ENCODE results near the gene TANGO2. TPM values are rescaled to one million over a fixed set of nuclear protein-coding genes. Genes with fewer than 3 reads are reported as not detected.

TANGO2 gene
- total RNA-seq, 1 donor from 2014 or later, result 19.9 TPM

DNA sequence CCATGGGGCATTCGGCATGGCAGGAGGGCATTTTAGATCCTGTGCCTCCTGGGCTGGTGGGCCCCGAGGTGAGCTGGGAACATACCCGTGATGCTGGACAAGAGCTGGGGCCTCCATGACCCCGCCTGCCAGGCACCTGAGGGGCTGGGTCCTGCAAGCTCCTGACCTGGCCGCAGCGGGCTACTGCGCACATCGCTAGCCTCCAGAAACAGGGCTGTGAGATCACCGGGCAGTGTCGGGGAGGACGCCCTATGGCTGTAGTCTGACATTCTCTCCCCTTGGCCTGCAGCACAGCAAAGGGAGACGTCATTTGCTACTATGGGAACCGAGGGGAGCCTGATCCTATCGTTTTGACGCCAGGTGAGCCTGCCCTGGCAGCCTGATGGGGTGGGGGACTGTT, 34.7 kb downstream of the TANGO2 start:
- Mint-ChIP-seq H3K27ac (no peak overlapping the region), H3K27me3 (no peaks in the 10 kb centered on the region), H3K4me3 (ENCODE audit: low read depth) (no peak overlapping the region), H3K9me3 (ENCODE audit: low read depth) (no peaks in the 10 kb centered on the region), H3K36me3 (ENCODE audit: insufficient read depth) (peaks cover 5% of the 10 kb centered on the region), H3K4me1 (ENCODE audit: low read depth) (no peaks in the 10 kb centered on the region)
- DNase-seq (ENCODE audit: low spot score, unreplicated experiment), result no peak
- no peak for TF ChIP-seq CTCF (IDR thresholded peaks at IDR 0.05; ENCODE audit: unreplicated experiment)

DNA sequence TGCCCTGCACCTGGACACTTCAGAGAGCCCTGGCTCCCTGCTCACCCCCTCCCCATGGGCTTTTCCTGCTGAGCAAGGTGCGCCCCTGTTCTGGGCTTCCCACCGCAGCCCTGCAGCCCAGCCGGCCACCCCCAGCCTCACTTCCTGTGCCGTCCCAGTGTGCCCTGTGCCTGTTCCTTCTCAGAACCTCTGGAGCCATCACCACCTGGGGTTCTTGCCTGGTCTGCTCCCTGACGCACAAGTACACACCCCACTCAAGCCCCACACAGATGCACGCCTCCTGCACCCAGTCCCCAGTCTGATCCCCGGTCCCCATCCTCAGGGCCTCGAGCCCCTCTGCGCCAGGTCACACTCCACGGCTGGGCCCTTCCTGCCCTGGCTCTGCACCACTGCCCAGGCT, 35.3 kb downstream of the TANGO2 start:
- Mint-ChIP-seq H3K4me1 (ENCODE audit: low read depth) (no peaks in the 10 kb centered on the region), H3K4me3 (ENCODE audit: low read depth) (no peak overlapping the region), H3K27me3 (no peaks in the 10 kb centered on the region), H3K9me3 (ENCODE audit: low read depth) (no peaks in the 10 kb centered on the region), H3K36me3 (ENCODE audit: insufficient read depth) (peaks cover 5% of the 10 kb centered on the region), H3K27ac (no peak overlapping the region)
- TF ChIP-seq CTCF (IDR thresholded peaks at IDR 0.05; ENCODE audit: unreplicated experiment), result no peak
- DNase-seq (ENCODE audit: low spot score, unreplicated experiment), result no peak

- H3K27ac Mint-ChIP-seq, result no peak overlapping the region
- H3K9me3 Mint-ChIP-seq (ENCODE audit: low read depth), result no peaks in the 10 kb centered on the region
- H3K36me3 Mint-ChIP-seq (ENCODE audit: insufficient read depth), result peaks cover 5% of the 10 kb centered on the region
- TF ChIP-seq CTCF (IDR thresholded peaks at IDR 0.05; ENCODE audit: unreplicated experiment), result no peak
- no peaks in the 10 kb centered on the region for H3K4me1 Mint-ChIP-seq (ENCODE audit: low read depth)
- DNase-seq (ENCODE audit: low spot score, unreplicated experiment), result no peak
- no peak overlapping the region for H3K4me3 Mint-ChIP-seq (ENCODE audit: low read depth)
- H3K27me3 Mint-ChIP-seq, result no peaks in the 10 kb centered on the region
Measured at GRCh38 chr22:20056696-20057386, 35.9 kb downstream of the TANGO2 start.

DNA sequence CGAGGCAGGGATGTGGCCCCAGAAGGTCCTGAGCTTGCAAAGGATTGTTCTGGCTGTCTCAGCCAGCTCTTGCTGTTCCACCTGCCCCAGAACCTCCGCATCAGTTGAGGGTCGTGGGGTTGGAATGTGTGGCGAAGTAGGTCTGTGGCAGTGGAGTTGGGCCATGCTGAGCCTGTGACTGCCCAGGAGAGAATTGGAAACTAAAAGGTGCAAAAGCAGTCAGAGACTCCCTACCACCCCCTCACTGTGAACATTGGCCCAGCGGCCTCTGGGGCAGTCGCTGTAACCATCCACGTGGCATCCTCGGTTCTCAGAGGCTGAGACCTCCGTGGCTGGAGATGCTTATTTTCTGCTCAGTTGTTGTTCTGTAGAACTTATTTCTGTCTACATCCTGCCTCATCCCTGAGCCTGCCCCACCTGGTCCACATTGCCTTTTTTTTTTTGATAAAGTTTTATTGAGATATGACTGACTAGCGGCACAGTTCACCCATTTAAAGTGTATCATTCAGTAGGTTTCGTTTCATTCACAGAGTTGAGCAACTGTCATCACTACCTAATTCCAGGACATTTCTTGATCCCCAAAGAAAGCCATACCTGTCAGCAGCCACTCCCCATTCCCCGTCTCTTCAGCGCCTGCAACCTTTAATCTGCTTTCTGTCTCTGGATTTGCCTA, 36.8 kb downstream of the TANGO2 start:
- peaks cover 5% of the 10 kb centered on the region for H3K36me3 Mint-ChIP-seq (ENCODE audit: insufficient read depth)
- TF ChIP-seq CTCF (IDR thresholded peaks at IDR 0.05; ENCODE audit: unreplicated experiment), result no peak
- no peak overlapping the region for H3K4me3 Mint-ChIP-seq (ENCODE audit: low read depth)
- no peaks in the 10 kb centered on the region for H3K27me3 Mint-ChIP-seq
- no peaks in the 10 kb centered on the region for H3K4me1 Mint-ChIP-seq (ENCODE audit: low read depth)
- H3K9me3 Mint-ChIP-seq (ENCODE audit: low read depth), result no peaks in the 10 kb centered on the region
- no peak overlapping the region for H3K27ac Mint-ChIP-seq
- DNase-seq (ENCODE audit: low spot score, unreplicated experiment), result no peak

DNA sequence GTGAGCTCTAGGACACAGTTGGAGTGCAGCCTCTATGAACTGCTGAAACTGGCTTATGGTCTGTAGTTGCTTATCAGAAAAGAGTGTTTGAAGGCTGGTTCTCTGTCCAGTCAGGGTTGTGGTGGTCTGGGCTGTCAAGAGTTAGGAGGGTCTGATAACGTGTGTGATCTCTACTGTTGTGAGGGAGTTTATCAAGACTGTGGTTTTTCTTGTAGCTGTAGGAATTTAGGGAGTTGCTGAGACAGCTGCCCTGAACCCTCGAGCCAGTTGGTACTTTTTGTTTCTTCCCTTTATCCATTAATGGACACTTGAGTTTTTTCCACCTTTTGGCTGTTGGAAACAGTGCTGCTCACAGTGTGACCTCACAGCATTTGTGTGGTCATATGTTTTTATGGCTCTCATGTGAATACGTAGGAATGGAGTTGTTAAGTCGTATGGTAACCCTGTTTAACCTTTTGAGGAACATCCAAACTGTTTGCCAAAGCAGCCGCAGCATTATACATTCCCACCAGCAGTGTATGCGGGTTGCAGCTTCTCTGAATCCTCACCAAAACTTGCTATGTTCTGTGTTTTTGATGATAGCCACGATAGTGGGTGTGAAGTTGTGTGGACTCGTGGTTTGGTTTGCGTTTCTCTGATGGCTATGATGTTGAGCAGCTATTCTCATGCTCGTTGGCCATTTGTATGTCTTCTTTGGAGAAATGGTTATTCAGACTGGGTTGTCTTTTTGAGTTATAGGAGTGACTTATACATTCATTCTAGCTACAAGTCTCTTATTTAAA, 38.3 kb downstream of the TANGO2 start:
- no peaks in the 10 kb centered on the region for H3K4me1 Mint-ChIP-seq (ENCODE audit: low read depth)
- no peak for TF ChIP-seq CTCF (IDR thresholded peaks at IDR 0.05; ENCODE audit: unreplicated experiment)
- no peaks in the 10 kb centered on the region for H3K9me3 Mint-ChIP-seq (ENCODE audit: low read depth)
- H3K27me3 Mint-ChIP-seq, result no peaks in the 10 kb centered on the region
- DNase-seq (ENCODE audit: low spot score, unreplicated experiment), result no peak
- peaks cover 5% of the 10 kb centered on the region for H3K36me3 Mint-ChIP-seq (ENCODE audit: insufficient read depth)
- no peak overlapping the region for H3K27ac Mint-ChIP-seq
- no peak overlapping the region for H3K4me3 Mint-ChIP-seq (ENCODE audit: low read depth)
